HG03460 (cell line): ENCODE results near the gene VASN.
"Not testable (repeated sequence)": the region's sequence is repeated elsewhere in the genome, so short reads cannot be mapped to it uniquely, and the experiment has no call there.

ENCODE experiments used
- ATAC-seq: cut with Tn5 transposase; IDR thresholded peaks from one replicate; pipeline ENCODE4 v1.9.1; 2021; ENCODE audit not compliant: unreplicated experiment

Gene VASN

DNA sequence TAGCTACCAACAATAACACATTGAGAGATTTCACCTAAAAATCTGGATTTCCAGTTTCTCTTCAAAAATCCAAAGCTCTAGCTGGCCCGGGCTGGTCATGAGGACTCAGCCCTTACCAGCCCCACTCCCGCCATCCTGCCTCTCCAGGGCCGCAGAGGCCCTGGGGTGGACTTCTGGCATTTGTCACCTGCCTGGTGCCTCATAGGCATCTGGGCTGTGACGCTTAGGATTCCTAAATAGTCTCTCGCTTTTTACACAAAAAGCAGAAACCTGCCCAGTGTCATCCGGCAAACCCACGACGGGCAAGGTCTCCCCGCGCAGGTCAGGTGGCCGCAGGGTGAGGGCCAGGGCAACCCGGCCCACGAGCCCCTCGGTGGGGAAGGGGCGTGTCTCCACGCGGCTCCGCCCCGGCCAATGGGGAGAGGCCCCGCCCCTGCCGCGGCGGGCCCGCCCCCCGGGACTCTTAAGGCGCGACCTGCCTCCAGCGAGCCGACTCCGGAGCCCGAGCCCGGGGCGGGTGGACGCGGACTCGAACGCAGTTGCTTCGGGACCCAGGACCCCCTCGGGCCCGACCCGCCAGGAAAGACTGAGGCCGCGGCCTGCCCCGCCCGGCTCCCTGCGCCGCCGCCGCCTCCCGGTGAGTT, at the start of gene VASN:
VASN (plus strand) TSS at position 492 of the 644 bp plus-strand sequence. CDS start 9,030 bp downstream, outside the sequence.
- ATAC-seq: peak; percentile 64

- no peak for ATAC-seq
These were observed 49.3 kb upstream of the VASN start for GRCh38 chr16:4322121-4323052.

GRCh38 chr16:4323071-4323844, 48.4 kb upstream of the VASN start:
- no peak for ATAC-seq

GRCh38 chr16:4323845-4324488, 47.7 kb upstream of the VASN start:
- ATAC-seq: no peak

DNA sequence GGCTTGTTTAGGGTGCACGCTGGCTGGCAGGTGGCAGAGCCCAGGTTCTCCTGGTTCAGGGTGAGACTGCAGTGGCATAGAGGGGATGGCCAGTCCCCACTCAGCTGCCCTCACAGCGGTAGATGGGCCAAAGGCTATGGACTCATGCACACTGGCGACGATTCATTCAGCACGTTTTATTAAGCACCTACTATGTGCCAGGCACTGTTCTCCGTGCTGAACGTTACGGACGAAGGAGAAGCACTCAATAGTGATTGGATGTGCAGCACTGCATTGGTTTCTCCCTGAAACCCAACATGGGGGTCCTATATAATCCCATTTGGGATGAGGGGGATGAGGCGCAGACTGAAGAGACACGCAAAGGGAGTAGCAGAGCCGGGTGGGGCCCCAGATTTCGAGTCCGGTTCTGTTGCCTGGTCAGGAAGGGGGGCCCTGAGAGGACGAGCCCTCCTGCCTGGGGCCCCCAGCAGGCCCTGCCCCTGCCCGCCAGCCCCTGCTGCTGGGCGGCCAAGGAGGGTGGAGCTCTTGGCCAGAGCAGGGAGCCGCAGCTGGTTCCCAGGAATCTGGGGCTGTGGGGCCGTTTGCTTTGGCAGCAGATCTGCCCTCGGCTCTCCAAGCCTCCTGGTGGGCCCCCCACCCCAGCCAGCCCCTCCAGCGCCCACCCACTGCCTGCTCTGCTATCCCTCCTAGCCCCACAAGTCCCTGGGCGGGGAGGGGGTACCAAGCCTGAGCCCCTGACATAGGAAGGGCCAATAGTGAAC, 47.0 kb upstream of the VASN start:
- no peak for ATAC-seq

- no peak for ATAC-seq
These were observed 46.3 kb upstream of the VASN start for GRCh38 chr16:4325253-4325758.

DNA sequence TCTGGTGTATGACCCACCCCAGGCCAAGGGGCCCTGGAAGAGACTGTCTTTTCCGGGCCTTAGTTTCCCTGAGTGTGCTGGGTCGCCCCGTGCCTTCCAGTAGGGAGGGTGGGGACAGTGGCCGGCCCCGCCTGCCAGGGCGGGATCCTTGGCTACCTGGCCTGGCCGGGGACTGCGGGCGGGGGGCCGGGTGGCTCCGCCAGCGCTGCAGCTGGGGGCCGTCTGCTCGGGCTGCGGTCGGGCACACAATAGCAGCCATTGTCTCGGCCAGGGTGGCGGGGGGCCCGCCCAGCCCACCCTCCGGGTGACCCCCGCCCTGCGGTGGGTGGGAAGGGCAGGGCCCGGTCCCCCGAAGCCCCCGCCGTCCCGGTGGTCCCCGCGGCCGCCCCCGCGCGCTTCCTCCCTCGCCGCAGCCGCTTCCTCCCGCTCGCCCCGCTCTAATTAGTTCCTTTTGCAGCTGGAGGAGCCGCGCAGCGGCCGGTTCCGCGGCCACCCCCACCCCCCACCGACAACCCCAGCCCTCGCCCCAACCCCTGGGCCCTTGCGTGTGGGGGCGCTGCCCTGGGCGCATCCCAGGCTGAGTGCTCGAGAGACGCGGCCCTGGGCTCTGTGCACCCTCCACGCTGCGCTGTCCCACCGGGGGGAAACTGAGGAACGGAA, 44.1 kb upstream of the VASN start:
- no peak for ATAC-seq

- ATAC-seq: no peak
These were observed 43.4 kb upstream of the VASN start for GRCh38 chr16:4328046-4328781.

DNA sequence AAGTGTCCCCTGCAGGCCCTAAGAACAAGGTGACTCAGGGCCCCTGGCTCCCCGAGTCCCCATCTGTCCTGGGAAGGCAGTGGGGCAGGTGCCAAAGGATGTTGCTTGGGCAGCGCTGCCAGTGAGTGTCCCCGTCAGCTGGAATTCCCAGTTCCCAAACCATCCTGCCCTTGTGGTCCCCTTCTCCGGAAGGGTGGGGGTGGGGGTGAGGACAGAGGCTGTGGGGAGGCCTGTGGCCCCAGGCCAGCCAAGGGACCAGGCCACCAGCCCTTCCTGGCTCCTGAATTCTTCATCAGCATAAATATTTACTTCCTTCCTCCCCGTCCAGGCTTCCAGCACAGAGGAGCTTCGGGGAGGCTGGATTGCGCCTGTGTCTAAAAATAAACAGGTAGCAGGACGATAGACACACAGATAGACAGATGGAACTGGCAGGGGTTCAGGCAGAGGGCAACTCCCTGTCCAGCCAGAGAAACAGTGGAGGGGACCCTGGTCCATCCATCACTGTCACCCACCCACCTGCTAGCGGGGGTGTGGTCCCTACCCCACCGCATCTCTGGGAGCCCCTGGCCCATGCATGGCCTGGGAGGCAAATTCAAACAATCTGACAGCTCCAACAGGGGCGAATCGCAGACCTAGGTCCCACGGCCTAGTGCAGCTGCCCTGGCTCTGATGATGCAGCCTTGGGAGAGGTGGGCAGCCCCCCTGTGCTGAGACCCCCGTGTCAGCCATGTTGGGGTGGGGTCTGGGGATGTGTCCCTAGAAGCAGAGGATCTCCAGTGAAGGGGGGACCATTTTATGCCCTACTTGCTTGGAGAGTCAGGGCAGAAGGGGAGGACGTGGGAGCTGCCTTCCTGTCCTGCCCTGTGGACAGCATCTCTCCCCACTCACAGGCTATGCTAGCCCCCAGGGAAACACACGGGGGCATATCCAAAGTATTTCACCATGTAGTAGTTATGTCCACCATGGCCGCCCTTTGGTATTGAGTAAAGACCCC, 42.6 kb upstream of the VASN start:
- ATAC-seq: no peak

GRCh38 chr16:4330277-4330874, 41.3 kb upstream of the VASN start:
- no peak for ATAC-seq

GRCh38 chr16:4332083-4332482, 39.6 kb upstream of the VASN start:
- no peak for ATAC-seq

GRCh38 chr16:4332623-4333307, 38.9 kb upstream of the VASN start:
- ATAC-seq: no peak

GRCh38 chr16:4333308-4333638, 38.4 kb upstream of the VASN start:
- no peak for ATAC-seq

DNA sequence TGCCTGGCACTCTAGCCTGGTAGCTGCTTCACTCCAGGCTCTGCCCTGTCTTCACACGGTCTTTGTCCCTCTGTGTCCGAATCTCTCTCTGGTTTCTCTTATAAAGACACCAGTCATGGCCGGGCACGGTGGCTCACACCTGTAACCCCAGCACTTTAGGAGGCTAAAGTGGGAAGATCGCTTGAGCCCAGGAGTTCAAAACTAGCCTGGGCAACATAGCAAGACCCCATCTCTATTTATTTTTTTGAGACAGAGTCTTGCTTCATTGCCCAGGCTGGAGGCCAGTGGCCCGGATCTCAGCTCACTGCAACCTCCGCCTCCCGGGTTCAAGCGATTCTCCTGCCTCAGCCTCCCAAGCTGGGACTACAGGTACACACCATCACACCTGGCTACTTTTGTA, 37.9 kb upstream of the VASN start:
- not testable (repeated sequence) for ATAC-seq

GRCh38 chr16:4334724-4335495, 36.7 kb upstream of the VASN start:
- ATAC-seq: no peak
